GM23338 (cell line): Measurements from ENCODE around the gene SETDB2.

Experiments
- CREB1 ChIP-seq: fragments of 250-450 bp; sonication (Bioruptor Pico); IDR thresholded peaks from 2 replicates; pipeline ENCODE4 v1.5.0; 2020; ENCODE audit warnings: low read depth, mild to moderate bottlenecking, moderate library complexity
- CTCF ChIP-seq, 2 experiments: fragments of 200-600 bp in 1 of 2; sonication (generic) in 1 of 2; conservative IDR thresholded peaks; 2 replicates each; pipeline versions ENCODE4 v1.5.1 to v1.6.1; 2016 to 2017; ENCODE audit warnings: antibody characterized with exemption in 2 of 2, low read depth in 2 of 2, mild to moderate bottlenecking in 2 of 2, moderate library complexity in 1 of 2
- ETS1 ChIP-seq: IDR thresholded peaks from 2 replicates; pipeline ENCODE4 v1.6.1; 2016; ENCODE audit warnings: antibody characterized with exemption
- EZH2 ChIP-seq: fragments of 200-600 bp; sonication (generic); IDR thresholded peaks from one replicate; pipeline ENCODE4 v1.8.0; 2017; ENCODE audit warnings: antibody characterized with exemption, mild to moderate bottlenecking, low read depth; ENCODE audit not compliant: unreplicated experiment
- EZH2phosphoT487 ChIP-seq: fragments of 200-600 bp; sonication (generic); IDR thresholded peaks from one replicate; pipeline ENCODE4 v1.8.1; 2018; ENCODE audit warnings: antibody characterized with exemption; ENCODE audit not compliant: unreplicated experiment
- JUNB ChIP-seq: IDR thresholded peaks from one replicate; pipeline ENCODE4 v1.6.1; 2016; ENCODE audit warnings: antibody characterized with exemption; ENCODE audit not compliant: unreplicated experiment
- NANOG ChIP-seq: IDR thresholded peaks from 2 replicates; pipeline ENCODE4 v1.6.1; 2016; ENCODE audit warnings: antibody characterized with exemption, borderline replicate concordance
- POLR2AphosphoS5 ChIP-seq: IDR thresholded peaks from 2 replicates; pipeline ENCODE4 v1.6.1; 2016; ENCODE audit warnings: antibody characterized with exemption, low read depth
- REST ChIP-seq: IDR thresholded peaks from one replicate; pipeline ENCODE4 v1.6.1; 2018; ENCODE audit warnings: antibody characterized with exemption; ENCODE audit not compliant: unreplicated experiment
- ZNF114 ChIP-seq: fragments of 250-450 bp; sonication (Bioruptor Pico); IDR thresholded peaks from 2 replicates; pipeline ENCODE4 v1.5.0; 2020; ENCODE audit warnings: mild to moderate bottlenecking, moderate library complexity
- ZNF331 ChIP-seq: fragments of 250-450 bp; sonication (Bioruptor Pico); IDR thresholded peaks from 2 replicates; pipeline ENCODE4 v1.5.0; 2020; ENCODE audit warnings: low read depth, mild to moderate bottlenecking, moderate library complexity

- TF ChIP-seq CTCF (conservative IDR thresholded peaks at IDR 0.05; ENCODE audit: low read depth in 2 of 2): peak; percentile 56 to 86
- TF ChIP-seq EZH2: no peak
- TF ChIP-seq EZH2phosphoT487: no peak
- TF ChIP-seq CREB1: no peak
- no peak for TF ChIP-seq POLR2AphosphoS5
- TF ChIP-seq REST: no peak
- TF ChIP-seq ETS1: no peak
- TF ChIP-seq JUNB: no peak
- TF ChIP-seq ZNF114 (CRISPR knock-in tag): no peak
- TF ChIP-seq ZNF331: no peak
- TF ChIP-seq NANOG: no peak
These were observed 22.7 kb upstream of the SETDB2 start for GRCh38 chr13:49421391-49421790.
